ENCODE data around the gene NDUFB10.

NDUFB10 gene

DNA sequence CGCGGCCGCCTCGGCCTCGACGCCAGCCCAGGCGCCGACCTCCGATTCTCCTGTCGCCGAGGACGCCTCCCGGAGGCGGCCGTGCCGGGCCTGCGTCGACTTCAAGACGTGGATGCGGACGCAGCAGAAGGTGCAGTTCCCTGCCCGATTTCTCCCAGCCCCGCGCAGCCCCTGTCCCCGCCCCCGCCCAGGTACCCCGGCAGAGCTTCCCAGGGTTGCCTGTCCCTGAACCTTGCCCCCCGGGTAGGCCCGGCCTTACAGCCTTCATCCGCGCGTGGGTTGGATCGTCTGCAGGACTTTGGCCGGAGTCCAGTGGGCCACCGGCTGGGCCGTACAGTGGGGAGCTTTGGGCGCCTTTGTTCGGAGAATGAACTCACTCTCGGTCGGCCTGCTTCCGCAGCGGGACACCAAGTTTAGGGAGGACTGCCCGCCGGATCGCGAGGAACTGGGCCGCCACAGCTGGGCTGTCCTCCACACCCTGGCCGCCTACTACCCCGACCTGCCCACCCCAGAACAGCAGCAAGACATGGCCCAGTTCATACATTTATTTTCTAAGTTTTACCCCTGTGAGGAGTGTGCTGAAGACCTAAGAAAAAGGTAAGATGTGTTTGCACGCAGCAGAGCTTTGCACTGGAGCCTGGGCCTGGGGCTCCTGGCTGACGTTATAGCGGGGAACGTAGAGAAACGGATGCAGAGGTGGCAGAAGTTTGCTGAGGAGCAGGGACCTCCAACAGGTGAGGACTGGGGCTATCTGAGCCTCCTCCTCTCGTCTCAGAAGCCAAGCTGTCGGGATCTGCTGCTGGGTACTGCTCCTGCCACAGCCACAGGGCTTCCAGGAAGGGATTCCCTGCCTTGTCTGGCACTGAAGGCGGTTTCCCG lies 25.2 kb downstream of the NDUFB10 start:
- DNase-seq (ENCODE audit: low read depth), result no peak

DNA sequence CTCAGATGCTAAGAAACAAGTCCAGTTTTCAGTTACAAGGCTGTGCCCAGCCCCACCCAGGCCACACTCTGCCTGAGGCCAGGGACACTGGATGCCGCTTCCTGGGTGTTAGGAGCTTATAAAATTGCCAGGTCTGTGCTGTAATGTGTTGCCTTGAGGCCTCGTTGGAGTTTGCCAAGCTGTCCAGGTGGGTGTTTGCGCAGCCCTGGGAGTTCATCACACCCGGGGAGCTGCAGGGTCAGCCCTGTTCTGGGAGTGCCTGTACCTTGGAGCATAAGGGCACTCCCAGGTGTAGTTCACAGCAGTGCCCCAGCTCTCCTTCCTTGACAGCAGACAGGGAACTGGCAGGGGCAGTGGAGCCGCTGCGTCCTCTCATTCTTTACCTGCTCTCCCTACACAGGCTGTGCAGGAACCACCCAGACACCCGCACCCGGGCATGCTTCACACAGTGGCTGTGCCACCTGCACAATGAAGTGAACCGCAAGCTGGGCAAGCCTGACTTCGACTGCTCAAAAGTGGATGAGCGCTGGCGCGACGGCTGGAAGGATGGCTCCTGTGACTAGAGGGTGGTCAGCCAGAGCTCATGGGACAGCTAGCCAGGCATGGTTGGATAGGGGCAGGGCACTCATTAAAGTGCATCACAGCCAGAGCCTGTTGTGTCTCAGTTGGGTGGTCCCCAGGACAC lies 26.3 kb downstream of the NDUFB10 start:
- DNase-seq (ENCODE audit: low read depth), result no peak

DNA sequence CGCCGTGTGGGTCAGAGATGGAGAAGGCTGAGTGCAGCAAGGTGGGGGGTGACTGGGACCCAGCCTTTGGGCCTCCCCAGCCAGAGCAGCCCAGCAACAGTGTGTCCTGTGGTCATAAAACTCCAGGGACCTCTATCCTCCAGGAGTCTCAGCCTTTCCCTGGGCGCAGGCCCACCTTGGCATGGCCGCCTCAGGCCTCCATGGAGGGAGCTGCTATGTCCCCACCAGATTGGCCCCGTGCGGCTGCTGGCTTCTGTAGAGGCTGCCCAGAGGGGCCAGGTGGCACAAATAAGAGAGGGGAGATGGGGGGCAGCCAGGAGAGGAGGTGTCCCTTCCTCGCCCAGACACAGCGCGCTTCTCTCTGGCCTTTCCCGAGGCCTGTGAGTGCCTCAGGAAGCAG lies 27.9 kb downstream of the NDUFB10 start:
- DNase-seq (ENCODE audit: low read depth), result no peak

DNA sequence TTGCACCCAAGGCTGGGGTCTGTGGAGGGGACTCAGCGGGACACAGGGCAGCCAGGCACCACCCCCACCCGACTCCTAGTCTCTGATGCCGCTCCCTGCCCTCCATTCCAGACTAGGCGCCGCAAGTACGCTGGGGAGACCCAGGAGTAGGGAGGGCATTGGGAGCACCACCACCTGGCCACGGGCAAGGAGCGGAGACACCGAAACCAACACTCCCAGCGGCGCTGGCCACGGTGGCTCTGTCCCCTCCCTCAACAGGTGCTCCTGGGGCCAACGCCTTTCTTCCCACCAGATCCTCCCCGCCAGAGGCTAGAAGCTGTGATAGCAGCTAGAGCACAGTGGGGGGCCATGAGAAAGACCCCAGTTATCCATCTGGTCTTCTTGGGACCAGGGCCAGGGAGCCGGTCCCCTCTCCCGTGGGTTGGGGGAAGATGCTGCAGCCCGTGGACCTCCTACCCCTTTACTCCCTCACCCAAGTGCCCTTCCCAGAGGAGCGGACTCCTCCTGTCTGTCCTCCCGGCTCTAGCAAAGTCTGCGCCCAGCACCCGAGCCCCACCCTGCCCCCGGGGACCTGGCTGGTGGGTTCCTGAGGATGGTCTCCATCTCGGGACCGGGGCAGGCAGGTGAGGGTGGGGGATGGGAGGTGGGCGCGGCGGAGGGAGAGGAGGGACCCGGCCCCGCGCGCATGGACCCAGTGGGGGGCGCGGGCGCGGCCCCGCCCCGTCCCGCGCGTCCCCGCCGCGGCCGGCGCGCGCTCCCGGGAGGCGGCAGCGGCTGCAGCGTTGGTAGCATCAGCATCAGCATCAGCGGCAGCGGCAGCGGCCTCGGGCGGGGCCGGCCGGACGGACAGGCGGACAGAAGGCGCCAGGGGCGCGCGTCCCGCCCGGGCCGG lies 30.1 kb downstream of the NDUFB10 start, which contains the start of gene SYNGR3:
SYNGR3 (plus strand) TSS at position 762 of the 892 bp plus-strand sequence. CDS start 133 bp downstream, outside the sequence.
- no peak for DNase-seq (ENCODE audit: low read depth)

DNA sequence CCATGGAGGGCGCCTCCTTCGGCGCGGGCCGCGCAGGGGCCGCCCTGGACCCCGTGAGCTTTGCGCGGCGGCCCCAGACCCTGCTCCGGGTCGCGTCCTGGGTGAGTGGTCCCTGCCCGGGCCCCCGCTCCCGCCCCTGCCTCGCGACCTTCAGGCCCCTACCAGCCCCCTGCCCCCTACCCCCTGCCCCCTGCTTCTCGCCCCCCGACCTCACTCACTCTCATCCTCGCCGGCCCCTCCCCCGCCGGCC lies 30.7 kb downstream of the NDUFB10 start:
- DNase-seq (ENCODE audit: low read depth), result no peak

DNA sequence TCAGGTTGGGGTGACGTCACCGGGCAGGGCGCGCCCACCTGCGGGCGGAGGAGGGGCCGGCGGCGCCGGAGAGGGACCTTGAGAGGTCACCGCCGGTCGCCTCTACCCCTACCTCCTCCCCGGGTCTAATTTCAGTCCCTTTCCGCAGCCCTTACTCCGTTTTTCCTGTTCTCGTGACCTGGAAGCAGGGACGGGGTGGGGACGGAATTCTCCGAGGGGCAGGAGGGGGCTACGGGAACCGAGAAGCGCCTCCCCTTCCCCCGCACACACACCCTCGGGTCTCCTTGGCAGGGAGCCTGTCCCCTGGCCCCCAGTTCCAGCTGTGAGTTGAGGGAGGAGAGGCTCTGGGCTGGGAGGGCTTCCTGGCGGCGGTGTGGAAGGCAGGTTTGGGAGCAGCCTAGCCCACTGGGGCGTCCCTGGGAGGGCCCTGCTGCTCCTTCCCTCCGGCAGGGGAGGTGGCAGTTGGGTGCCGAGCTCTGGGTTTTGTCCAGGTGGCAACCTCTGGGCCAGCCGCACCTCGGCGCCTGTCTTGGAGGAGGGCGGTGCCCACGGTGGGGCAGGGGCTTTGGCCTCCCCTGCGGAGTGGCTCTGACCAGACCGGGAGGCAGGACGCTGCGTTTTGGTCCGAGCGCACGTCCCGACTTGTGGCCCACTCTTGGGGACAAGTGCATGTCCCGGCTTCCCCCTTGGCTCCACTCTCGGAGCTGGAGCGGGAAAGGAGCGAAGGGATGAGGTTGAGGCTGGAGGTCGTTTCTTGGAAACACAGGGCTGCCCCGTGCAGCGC lies 31.2 kb downstream of the NDUFB10 start:
- DNase-seq (ENCODE audit: low read depth), result no peak

DNA sequence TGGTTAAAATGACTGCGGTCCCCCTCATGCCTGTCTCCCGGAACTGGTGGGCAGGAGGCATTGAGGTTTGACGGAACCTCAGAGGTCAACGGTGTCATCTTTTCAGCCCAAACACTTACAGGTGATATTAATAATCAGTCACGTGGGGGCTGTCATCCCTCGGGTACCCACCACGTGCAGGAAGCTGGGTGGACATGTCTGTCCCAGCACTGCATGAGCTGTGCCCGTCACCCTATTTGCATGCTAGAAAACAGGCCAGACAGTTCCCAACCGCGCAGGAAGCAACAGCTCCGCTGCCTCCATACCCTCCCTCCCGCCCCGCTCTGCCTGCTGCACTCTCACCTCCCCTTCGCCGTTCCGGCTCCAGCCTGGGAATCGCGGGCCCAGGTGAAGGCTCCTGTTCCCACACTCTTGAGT lies 31.8 kb downstream of the NDUFB10 start:
- peak; percentile 35 for DNase-seq (ENCODE audit: low read depth)

DNA sequence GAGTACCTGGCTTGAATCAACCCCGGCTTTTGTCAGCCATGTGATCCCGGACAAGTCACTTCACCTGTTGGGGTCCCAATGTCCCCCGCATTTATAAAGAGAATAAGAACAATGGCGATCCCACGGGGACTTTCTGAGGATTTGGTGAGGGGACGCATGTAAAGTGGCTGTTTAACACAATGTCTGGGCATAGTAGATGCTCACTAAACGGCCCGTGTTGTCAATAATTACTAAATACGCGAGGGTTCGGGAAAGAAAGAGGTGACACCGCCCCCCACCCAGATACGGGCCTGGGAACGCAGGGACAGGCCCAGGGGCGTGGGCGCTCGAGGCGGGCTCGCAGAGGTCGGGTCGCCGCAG lies 32.2 kb downstream of the NDUFB10 start:
- no peak for DNase-seq (ENCODE audit: low read depth)

DNA sequence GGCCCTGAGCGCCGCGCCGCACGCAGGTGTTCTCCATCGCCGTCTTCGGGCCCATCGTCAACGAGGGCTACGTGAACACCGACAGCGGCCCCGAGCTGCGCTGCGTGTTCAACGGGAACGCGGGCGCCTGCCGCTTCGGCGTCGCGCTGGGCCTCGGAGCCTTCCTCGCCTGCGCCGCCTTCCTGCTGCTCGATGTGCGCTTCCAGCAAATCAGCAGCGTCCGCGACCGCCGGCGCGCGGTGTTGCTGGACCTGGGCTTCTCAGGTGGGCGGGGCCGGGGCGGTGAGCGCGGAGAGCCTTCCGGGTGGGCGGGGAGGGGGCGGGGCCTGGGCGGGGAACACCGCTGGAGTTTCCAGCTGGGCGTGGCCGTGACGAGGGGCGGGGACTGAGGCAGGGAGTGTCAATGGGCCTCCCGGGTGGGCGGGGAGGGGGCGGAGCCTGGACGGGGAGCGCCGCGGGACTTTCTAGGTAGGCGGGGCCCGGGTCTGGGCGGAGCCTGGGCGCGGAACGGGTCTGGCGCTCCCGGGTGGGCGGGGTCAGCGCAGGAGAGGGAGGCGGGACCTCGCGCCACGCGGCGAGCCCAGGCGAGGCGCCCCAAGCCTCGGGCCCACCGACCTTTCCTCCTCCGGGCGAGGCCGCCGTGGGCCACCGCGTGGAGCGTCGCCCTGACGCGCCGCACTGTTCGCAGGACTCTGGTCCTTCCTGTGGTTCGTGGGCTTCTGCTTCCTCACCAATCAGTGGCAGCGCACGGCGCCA lies 32.8 kb downstream of the NDUFB10 start:
- DNase-seq (ENCODE audit: low read depth), result peak; percentile 99

DNA sequence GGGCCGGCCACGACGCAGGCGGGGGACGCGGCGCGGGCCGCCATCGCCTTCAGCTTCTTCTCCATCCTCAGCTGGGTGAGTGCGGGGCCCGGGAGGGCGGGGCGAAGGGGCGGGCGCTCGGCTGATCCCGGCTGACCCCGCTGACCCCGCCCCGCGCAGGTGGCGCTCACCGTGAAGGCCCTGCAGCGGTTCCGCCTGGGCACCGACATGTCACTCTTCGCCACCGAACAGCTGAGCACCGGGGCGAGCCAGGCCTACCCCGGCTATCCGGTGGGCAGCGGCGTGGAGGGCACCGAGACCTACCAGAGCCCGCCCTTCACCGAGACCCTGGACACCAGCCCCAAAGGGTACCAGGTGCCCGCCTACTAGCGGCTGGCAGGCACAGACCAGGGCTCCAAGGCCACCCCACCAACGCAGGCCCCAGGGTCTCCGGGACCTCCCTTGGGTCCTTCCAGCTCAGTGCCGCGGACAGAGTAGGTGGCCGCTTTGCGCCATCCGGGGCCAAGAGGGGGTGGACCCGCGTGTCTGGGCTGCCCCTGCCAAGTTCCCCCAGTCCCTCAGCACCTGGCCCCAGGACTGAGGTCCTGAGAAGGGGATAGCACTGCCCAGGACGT lies 33.5 kb downstream of the NDUFB10 start:
- no peak for DNase-seq (ENCODE audit: low read depth)

DNA sequence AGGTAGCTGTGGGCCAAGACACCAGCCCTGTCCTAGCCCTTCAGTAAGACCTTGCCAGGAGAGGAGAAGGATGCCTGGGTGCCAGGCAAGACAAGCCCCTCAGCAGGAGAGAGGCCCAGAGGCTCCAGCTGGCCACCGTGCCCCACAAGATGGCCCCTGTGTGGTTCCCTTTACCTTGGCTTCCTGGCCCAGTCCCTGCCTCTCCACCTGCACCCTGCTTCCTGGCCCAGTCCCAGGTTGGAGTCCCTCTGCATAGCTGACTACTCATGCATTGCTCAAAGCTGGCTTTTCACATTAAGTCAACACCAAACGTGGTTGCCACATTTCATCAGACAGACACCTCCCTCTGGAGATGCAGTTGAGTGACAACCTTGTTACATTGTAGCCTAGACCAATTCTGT lies 34.4 kb downstream of the NDUFB10 start:
- no peak for DNase-seq (ENCODE audit: low read depth)

DNA sequence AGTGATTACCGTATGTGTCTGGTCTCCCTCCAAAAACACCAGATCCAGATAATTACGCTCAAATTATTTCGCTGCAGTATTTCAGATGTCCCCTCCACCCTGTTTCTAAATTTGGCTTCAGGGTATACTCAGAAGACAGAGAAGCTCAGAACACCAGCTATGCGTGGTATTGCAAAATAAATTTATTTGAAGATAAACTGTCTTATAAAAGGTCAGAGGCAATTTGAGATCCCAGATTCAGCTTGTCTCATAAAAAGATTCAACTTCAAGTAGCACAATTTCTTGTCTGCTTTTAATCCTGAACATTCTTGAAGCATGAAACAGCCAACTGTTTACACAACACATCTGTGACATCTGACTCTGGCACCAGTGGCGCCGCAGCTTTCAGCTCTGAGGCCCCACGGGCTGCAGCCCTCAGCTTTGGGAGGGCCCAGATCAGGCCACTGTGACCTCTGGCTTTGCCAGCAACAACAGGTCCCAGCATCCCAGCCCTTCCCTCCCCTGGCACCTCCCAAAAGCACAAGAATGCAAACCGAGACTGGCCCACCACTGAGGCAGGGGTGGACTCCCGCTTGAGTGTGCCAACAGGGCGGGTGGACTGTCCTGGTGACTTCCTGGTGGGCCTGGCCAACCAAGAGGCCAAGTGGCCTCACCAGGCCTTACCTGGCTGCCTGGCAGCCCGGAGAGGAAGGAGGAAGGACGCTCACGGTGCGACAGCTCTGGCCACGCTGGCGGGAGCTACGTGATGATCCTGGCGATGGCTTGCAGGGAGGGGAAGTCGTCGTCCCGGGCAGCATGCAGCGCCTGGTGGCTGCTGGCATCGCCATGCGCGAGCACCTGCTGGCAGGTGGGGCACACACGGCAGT lies 38.4 kb downstream of the NDUFB10 start:
- DNase-seq (ENCODE audit: low read depth), result no peak

DNA sequence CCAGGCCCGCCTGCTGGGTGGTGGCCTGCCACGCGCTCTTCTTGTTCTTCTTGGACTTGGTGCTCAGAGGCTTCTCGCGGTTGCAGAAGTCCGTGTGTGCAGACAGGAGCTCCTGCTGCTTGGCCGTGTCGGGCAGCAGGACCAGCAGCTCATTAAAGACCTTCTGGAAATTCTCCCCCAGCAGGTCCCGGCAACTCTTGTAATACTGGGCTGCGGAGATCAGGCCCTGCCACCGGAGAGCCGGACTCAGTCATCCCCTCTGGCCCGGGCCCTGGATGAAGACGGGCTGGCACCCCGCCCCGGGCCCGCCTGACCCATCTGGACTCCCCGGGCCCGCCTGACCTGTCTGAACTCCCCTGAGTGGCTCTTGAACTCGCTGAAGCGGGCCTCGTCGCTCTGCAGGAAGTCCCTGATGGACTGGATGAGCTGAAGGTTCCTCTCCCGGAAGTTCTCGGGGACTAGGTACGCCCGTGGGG lies 39.1 kb downstream of the NDUFB10 start:
- no peak for DNase-seq (ENCODE audit: low read depth)

DNA sequence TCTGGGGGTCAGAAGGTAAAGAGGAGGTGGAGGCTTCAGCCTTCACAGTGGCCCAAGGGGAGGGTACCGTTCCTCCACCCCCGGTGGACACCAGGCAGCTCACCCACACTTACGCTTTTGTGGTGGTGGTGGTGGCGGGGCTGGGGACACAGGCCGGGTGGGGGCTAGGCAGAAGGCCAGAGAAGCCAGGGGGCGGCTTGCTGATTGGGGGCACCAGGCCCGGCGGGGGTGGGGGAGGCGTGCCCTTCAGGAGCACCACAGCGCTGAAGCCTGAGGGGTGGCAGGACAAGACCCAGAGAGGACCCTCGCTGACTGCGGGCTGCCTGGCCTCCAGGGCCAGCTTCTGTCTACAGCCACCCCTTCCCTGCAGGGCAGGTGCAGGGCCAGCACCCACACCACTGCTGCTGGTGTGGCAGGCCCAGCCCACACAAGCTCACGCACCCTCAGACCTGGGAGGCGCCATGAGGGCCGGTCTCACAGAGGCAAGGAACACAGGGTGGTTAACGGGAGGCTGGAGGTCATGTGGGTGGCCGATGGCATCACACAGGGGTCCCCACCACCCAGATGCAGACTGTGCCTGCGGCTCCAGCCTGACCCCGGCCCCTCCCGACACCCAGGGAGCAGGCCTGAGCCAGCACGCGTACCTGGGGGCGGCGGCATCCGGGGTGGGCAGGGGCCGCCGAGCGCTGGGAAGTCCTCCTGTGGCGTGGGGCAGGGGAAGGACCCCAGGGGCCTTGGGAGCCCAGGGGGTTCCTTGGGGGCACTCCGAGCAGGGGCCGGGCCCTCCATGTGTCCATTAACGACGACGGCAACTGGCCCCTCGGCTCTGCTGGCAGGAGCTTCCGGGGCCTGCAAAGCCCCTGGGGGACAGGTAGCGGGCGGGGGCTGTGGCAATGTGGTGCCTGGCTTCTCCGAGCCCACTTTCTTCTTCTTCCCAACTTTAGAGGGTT lies 39.8 kb downstream of the NDUFB10 start:
- no peak for DNase-seq (ENCODE audit: low read depth)

DNA sequence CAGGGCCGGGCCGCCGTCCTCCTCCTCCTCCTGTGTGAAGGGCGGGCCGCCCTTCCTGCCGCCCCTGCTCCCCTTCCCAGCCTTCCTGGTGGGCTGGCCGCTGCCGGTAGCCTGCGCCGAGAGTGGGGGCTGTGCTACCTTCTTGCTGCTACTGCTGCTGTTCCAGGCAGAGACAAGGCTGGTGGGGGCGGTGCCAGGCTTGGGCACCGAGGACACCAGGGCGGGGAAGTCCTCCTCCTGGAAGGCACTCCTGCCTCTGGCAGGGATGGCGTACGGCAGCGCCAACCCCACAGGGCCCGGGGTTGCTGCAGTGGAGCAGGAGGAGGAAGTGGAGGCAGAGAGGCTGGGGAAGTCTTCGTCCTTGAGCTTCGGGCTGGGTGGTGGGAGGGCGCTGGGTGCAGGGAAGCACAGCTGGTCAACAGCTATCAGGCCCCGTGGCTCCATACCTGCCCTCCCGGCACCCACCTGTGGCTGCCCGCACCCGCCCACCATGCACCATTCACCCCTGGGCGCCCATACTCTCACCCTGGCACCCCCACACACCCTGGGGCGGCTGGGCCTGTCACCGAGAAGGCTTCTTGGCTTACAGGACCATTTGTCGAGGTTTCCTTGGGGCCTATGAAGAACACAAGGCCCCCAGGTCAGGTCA lies 40.7 kb downstream of the NDUFB10 start:
- no peak for DNase-seq (ENCODE audit: low read depth)

DNA sequence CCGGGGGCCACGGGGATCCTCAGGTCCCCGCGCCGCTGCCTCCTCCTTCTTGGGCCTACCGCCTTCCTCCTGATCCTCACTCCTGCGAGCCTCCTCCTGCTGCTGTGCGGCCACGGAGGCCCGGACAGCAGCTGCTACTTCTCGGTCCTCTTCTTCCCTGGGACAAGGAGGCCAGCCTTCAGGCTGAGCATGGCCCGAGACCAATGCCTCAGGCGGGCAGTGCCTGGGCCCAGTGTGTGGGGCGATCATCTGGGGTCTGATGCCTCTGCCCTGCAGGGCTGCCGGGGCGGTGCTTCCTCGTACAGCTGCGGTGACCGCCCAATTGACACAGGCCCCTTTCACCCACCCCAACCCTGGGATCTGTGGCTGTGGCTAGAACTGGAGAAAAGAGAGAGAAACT lies 41.7 kb downstream of the NDUFB10 start:
- DNase-seq (ENCODE audit: low read depth), result no peak

DNA sequence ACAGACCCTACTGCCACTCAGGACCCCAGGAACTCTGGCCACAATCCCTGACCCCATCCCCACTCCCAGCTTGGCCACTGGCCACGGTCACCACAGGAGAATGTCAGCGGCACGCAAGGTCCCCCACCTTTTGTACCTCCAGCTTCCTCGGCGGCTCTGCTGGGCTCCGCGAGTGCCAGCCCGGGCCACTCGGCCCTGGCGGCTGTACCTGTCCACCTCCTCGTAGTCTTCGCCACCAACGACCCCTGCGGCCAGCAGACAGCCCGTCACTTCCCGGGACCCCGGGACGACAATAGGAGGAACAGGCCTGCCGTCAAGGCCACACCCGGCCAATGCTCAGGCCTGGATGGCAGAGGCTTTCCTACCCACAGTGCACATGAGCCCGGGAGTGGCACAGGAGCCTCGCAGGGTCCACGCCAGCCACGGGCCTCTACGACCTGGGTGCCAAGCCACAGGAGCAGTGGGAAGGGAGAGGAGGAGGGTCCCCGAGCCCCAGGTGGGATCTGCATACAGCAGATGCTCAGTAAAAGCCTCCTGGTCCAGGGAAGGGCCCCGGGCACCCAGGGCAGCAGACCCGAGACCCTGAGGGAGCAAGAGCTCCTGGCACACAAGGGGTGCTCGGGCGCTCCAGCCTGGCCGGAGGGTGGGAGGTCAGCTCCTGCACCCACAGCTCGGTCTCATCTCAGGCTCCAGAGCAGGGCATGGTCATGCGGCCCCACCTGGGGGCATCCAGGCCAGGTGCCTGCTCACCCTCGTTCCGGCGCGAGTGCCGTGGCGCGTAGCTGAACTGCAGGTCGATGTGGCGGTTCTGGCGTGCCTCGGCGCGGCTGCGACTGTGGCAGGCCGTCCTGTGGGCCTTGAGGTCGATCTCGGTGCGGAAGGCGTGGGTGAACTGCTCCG lies 42.4 kb downstream of the NDUFB10 start:
- no peak for DNase-seq (ENCODE audit: low read depth)
